AG09309 (cell line): Measurements from ENCODE around the gene NXPH4.

Experiments
- DNase-seq: peaks from one replicate; pipeline ENCODE4 v3.0.0-alpha.2; 2010; ENCODE audit warnings: low read depth
- H3K4me3 ChIP-seq: 2 replicates; pipeline ENCODE4 v1.5.1; 2011; ENCODE audit warnings: mild to moderate bottlenecking, low read depth, low read length, moderate library complexity; ENCODE audit not compliant: control insufficient read depth
- CTCF ChIP-seq: IDR thresholded peaks from 2 replicates; pipeline ENCODE4 v1.5.1; 2011; ENCODE audit warnings: mild to moderate bottlenecking, low read depth, low read length, inconsistent platforms; ENCODE audit not compliant: insufficient read depth, control insufficient read depth; ENCODE audit errors: missing control alignments

Gene NXPH4

GRCh38 chr12:57210926-57211692 is 5.5 kb upstream of the NXPH4 start:
- no peak for DNase-seq

DNA sequence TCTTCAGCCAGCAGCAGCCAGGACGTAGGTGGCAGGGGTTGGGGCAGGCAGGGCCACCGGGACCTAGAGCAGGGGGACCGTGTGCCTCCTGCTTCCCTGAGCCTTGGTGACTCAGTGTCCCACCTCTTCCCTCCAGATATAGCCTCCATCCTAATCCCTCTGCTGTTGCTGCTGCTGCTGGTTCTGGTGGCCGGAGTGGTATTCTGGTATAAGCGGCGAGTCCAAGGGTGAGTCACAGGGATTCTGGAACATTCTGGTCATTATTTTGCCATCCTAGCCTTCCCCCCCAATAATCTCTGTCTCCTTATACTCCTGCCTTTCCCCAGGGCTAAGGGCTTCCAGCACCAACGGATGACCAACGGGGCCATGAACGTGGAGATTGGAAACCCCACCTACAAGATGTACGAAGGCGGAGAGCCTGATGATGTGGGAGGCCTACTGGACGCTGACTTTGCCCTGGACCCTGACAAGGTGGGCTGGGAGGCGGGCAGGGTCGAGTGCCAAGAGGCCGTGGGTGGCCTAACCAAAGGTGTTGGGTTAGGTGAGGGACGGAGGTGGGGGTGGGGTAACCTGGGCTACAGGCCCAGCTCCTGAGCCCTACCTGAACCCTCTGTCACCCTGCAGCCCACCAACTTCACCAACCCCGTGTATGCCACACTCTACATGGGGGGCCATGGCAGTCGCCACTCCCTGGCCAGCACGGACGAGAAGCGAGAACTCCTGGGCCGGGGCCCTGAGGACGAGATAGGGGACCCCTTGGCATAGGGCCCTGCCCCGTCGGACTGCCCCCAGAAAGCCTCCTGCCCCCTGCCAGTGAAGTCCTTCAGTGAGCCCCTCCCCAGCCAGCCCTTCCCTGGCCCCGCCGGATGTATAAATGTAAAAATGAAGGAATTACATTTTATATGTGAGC is 4.5 kb upstream of the NXPH4 start:
- no peak for DNase-seq
- no peak overlapping the region for H3K4me3 ChIP-seq

More at GRCh38 chr12:57210926-57211692, 5.5 kb upstream of the NXPH4 start:
- TF ChIP-seq CTCF: no peak
- no peak overlapping the region for H3K4me3 ChIP-seq

DNA sequence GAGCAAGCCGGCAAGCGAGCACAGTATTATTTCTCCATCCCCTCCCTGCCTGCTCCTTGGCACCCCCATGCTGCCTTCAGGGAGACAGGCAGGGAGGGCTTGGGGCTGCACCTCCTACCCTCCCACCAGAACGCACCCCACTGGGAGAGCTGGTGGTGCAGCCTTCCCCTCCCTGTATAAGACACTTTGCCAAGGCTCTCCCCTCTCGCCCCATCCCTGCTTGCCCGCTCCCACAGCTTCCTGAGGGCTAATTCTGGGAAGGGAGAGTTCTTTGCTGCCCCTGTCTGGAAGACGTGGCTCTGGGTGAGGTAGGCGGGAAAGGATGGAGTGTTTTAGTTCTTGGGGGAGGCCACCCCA is 3.9 kb upstream of the NXPH4 start:
- no peak overlapping the region for H3K4me3 ChIP-seq
- no peak for TF ChIP-seq CTCF
- no peak for DNase-seq

More for the DNA sequence above, 4.5 kb upstream of the NXPH4 start:
- TF ChIP-seq CTCF: peak; percentile 18

DNA sequence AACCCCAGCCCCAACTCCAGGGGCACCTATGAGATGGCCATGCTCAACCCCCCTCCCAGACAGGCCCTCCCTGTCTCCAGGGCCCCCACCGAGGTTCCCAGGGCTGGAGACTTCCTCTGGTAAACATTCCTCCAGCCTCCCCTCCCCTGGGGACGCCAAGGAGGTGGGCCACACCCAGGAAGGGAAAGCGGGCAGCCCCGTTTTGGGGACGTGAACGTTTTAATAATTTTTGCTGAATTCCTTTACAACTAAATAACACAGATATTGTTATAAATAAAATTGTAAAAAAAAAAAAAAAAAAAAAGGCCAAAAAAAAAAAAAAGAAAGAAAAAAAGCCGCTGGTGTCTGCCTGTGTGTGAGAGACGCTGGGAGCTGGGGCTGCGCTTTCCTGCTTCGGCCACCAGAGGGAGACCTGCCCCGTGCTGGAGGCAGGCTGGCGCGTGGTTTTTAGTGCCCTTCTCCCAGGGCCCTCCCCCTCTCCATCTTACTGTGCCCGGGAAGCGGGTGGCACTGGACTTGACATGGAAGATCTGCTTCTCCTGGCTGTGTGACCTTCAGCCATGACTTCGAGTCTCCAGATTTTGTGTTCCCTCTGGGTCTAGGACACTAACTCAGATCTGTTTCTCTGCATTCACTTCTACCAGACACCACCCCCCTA is 3.4 kb upstream of the NXPH4 start:
- H3K4me3 ChIP-seq: no peak overlapping the region
- TF ChIP-seq CTCF: peak; percentile 94
- DNase-seq: peak; percentile 64

GRCh38 chr12:57213763-57214397 is 2.7 kb upstream of the NXPH4 start:
- no peak for TF ChIP-seq CTCF
- H3K4me3 ChIP-seq: no peak overlapping the region
- DNase-seq: no peak

GRCh38 chr12:57214398-57214781 is 2.2 kb upstream of the NXPH4 start:
- DNase-seq: no peak
- no peak overlapping the region for H3K4me3 ChIP-seq

More at GRCh38 chr12:57214398-57214781, 2.2 kb upstream of the NXPH4 start:
- TF ChIP-seq CTCF: peak; percentile 75
